ENCODE results near the gene CHMP3. TPM values are rescaled to one million over a fixed set of nuclear protein-coding genes. Genes with fewer than 3 reads are reported as not detected.

CHMP3 gene
- total and polyA plus RNA-seq, 2 of the 13 experiments (the other 11 are each of a cell fraction or from before 2014, with no cell fraction given): 64.1 to 114 TPM

- TF ChIP-seq ZNF503 (CRISPR knock-in tag; IDR thresholded peaks at IDR 0.05) (no peak), NCOR1 (IDR thresholded peaks at IDR 0.05; ENCODE audit: borderline replicate concordance, low read length) (peak; percentile 40; the same call in 1 of the 2 replicates), ZFP82 (CRISPR knock-in tag; IDR thresholded peaks at IDR 0.05; ENCODE audit: borderline replicate concordance) (no peak), REXO4 (CRISPR knock-in tag; IDR thresholded peaks at IDR 0.05; ENCODE audit: borderline replicate concordance) (no peak), TCF7 (IDR thresholded peaks at IDR 0.05; ENCODE audit: low read depth) (no peak), ATF3 (CRISPR knock-in tag; IDR thresholded peaks at IDR 0.05) (no peak), HHEX (CRISPR knock-in tag; IDR thresholded peaks at IDR 0.05) (no peak), SAP130 (CRISPR knock-in tag; IDR thresholded peaks at IDR 0.05; ENCODE audit: low read depth) (0 out of 2 replicates have a peak, but pooled peaks have one; percentile 24), HNRNPLL (IDR thresholded peaks at IDR 0.05; ENCODE audit: low read depth, low read length, poor library complexity, severe bottlenecking) (no peak), ZNF704 (CRISPR knock-in tag; IDR thresholded peaks at IDR 0.05; ENCODE audit: borderline replicate concordance) (no peak), ZNF292 (CRISPR knock-in tag; IDR thresholded peaks at IDR 0.05; ENCODE audit: borderline replicate concordance, low read depth) (no peak), ZNF264 (CRISPR knock-in tag; IDR thresholded peaks at IDR 0.05) (no peak), SP1 (IDR thresholded peaks at IDR 0.05) (no peak), SP1 (CRISPR knock-in tag; IDR thresholded peaks at IDR 0.05) (no peak), RCOR2 (CRISPR knock-in tag; IDR thresholded peaks at IDR 0.05) (no peak), MYNN (CRISPR knock-in tag; IDR thresholded peaks at IDR 0.05; ENCODE audit: low read depth) (no peak), ZNF530 (CRISPR knock-in tag; IDR thresholded peaks at IDR 0.05; ENCODE audit: low read depth) (no peak), PRDM10 (CRISPR knock-in tag; IDR thresholded peaks at IDR 0.05; ENCODE audit: low read depth) (no peak), FOXP1 (IDR thresholded peaks at IDR 0.05) (no peak), FOXP1 (CRISPR knock-in tag; IDR thresholded peaks at IDR 0.05) (peak; percentile 76; the same call in 1 of the 2 replicates), ZNF687 (CRISPR knock-in tag; IDR thresholded peaks at IDR 0.05) (no peak)
These were observed 71.2 kb downstream of the CHMP3 start (continued) for GRCh38 chr2:86492048-86492453.

Data from HepG2 (cell line).